Measurements from ENCODE around the gene FBXO33. TPM values are rescaled to one million over a fixed set of nuclear protein-coding genes. Genes with fewer than 3 reads are reported as not detected.
"Not testable (repeated sequence)": the region's sequence is repeated elsewhere in the genome, so short reads cannot be mapped to it uniquely, and the experiment has no call there.

Gene FBXO33
- total RNA-seq, 1 donor from 2014 or later = 13.6 TPM

DNA sequence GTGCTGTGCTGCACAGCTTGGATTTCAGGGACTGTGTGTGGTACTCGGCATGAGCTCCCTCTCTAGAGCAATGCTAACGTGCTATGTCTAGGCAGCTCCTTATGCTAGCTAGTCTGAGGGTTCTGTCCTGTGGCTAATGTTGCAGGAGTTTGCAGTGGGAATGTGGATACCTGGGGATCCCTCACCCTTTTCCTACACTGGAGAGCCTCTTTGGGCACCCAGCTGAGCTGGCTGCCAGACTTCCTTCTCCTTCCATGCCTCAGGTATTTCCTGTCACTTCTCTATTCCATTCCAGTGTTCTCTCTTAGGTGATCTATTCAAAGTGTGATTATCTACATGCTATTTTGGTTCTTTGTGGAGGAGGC, 64.9 kb downstream of the FBXO33 start:
- peaks cover 10% of the 10 kb centered on the region for H3K4me1 Mint-ChIP-seq (ENCODE audit: low read depth)
- peaks cover 16% of the 10 kb centered on the region for H3K36me3 Mint-ChIP-seq (ENCODE audit: insufficient read depth)
- H3K4me3 Mint-ChIP-seq (ENCODE audit: low read depth) = no peak overlapping the region
- peaks cover 16% of the 10 kb centered on the region for H3K9me3 Mint-ChIP-seq (ENCODE audit: low read depth)
- no peak for DNase-seq (ENCODE audit: low spot score, unreplicated experiment)
- TF ChIP-seq, protein P1, sequence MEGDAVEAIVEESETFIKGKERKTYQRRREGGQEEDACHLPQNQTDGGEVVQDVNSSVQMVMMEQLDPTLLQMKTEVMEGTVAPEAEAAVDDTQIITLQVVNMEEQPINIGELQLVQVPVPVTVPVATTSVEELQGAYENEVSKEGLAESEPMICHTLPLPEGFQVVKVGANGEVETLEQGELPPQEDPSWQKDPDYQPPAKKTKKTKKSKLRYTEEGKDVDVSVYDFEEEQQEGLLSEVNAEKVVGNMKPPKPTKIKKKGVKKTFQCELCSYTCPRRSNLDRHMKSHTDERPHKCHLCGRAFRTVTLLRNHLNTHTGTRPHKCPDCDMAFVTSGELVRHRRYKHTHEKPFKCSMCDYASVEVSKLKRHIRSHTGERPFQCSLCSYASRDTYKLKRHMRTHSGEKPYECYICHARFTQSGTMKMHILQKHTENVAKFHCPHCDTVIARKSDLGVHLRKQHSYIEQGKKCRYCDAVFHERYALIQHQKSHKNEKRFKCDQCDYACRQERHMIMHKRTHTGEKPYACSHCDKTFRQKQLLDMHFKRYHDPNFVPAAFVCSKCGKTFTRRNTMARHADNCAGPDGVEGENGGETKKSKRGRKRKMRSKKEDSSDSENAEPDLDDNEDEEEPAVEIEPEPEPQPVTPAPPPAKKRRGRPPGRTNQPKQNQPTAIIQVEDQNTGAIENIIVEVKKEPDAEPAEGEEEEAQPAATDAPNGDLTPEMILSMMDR (IDR thresholded peaks at IDR 0.05; ENCODE audit: unreplicated experiment) = no peak
- H3K27me3 Mint-ChIP-seq = no peaks in the 10 kb centered on the region
- no peak overlapping the region for H3K27ac Mint-ChIP-seq

DNA sequence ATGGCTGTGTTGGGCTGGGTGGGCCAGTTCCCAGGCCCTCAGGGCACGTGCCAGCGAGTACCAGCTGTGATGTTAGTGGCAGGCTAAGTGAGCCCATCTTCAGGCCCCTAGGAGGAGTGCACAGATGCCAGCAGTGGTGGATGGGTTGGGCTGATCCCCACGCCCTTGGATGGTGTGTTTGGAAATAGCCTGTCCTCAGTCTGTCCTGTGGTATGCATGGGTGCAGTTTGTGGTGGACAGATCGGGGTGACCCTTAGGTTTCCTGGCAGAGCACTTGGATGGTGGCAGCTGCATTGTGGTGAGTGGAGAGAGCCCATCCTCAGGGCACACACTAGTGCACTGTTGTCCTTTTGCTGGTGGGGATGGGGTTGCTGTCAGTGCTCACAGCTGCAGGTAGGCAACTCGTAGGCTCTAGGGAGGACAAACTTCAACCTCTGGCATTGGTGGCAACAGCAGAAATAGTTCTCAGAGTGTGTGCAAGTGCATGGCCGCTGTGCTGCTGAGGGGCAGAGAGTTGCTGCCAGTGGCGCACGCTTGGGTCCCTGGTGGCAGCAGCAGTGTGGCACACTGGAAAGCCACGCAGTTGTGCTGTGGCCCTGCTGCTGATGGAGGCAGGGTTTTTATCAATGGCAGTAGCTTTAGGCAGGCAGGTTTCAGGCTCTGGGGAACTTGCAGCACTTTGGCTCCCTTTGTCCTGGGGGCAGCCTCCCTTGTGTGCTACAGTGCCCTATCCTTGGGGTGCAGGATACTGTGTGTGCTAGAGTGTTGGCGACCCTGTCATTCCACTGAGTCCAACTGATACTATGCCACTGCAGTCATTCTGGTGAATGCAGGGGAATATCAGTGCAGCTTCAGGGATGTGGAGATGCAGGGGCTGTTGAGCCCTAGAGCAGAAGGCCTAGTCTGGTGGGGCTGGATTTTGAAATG, 65.5 kb downstream of the FBXO33 start:
- no peak for DNase-seq (ENCODE audit: low spot score, unreplicated experiment)
- Mint-ChIP-seq H3K36me3 (ENCODE audit: insufficient read depth) (peaks cover 19% of the 10 kb centered on the region), H3K4me3 (ENCODE audit: low read depth) (no peak overlapping the region), H3K27me3 (no peaks in the 10 kb centered on the region), H3K9me3 (ENCODE audit: low read depth) (peaks cover 16% of the 10 kb centered on the region), H3K27ac (no peak overlapping the region), H3K4me1 (ENCODE audit: low read depth) (peaks cover 10% of the 10 kb centered on the region)
- TF ChIP-seq, protein P1 (IDR thresholded peaks at IDR 0.05; ENCODE audit: unreplicated experiment) = no peak

DNA sequence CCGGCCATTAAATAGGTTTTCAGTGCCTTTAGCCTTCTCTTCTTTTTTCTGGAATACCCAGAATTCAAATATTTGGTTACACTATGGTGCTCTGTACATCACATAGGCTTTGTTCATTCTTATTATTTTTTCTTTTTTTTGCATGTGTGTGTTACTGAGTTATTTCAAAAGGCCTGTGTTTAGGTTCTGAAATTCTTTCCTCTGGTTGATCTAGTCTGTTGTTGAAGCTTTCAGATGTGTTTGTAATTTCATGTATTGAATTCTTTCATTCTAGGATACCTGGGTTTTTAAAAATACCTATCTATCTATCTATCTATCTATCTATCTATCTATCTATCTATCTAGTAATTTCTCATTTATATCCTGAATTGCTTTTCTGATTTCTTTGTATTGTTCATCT, 66.9 kb downstream of the FBXO33 start:
- DNase-seq (ENCODE audit: low spot score, unreplicated experiment) = no peak
- peaks cover 24% of the 10 kb centered on the region for H3K36me3 Mint-ChIP-seq (ENCODE audit: insufficient read depth)
- H3K27me3 Mint-ChIP-seq = no peaks in the 10 kb centered on the region
- H3K27ac Mint-ChIP-seq = no peak overlapping the region
- no peak overlapping the region for H3K4me3 Mint-ChIP-seq (ENCODE audit: low read depth)
- H3K4me1 Mint-ChIP-seq (ENCODE audit: low read depth) = peaks cover 10% of the 10 kb centered on the region
- TF ChIP-seq, protein P1 (IDR thresholded peaks at IDR 0.05; ENCODE audit: unreplicated experiment) = no peak
- H3K9me3 Mint-ChIP-seq (ENCODE audit: low read depth) = peaks cover 21% of the 10 kb centered on the region

DNA sequence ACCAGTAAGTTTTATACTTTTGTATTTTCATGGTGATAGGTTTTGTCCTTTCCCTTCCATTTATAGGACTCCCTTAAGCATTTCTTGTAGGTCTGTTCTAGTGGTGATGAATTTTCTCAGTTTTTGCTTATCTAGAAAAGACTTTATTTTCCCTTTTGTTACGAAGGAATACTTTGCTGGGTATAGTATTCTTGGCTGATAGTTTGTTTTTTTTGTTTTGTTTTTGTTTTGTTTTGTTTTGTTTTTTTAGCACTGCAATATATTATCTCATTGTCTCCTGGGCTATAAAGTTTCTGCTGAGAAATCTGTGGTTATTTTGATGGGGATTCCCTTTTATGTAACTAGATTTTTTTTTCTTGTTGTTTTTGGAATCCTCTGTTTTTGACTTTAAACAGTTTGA, 67.7 kb downstream of the FBXO33 start:
- DNase-seq (ENCODE audit: low spot score, unreplicated experiment) = no peak
- Mint-ChIP-seq H3K4me3 (ENCODE audit: low read depth) (no peak overlapping the region), H3K27me3 (no peaks in the 10 kb centered on the region), H3K4me1 (ENCODE audit: low read depth) (peaks cover 9% of the 10 kb centered on the region), H3K9me3 (ENCODE audit: low read depth) (peaks cover 25% of the 10 kb centered on the region), H3K27ac (no peak overlapping the region), H3K36me3 (ENCODE audit: insufficient read depth) (peaks cover 33% of the 10 kb centered on the region)
- TF ChIP-seq, protein P1 (IDR thresholded peaks at IDR 0.05; ENCODE audit: unreplicated experiment) = no peak

DNA sequence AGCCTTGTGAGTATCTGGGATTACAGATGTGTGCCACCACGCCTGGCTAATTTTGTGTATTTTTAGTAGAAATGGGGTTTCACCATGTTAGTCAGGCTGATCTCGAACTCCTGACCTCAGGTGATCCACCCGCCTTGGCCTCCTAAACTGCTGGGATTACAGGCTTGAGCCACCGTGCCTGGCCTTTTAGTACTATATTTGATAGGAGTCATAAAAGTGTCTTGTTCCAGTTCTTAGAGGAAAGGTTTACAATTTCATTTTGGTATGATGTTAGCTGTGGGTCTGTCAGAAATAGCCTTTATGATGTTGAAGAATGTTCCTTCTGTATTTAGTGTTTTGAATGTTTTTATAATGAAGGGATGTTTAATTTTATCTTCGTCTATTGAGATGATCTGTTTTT, 70.7 kb downstream of the FBXO33 start:
- Mint-ChIP-seq H3K9me3 (ENCODE audit: low read depth) (peaks cover 39% of the 10 kb centered on the region), H3K36me3 (ENCODE audit: insufficient read depth) (peaks cover 54% of the 10 kb centered on the region)
- H3K4me1 Mint-ChIP-seq (ENCODE audit: low read depth); H3K27me3 Mint-ChIP-seq; H3K4me3 Mint-ChIP-seq (ENCODE audit: low read depth); H3K27ac Mint-ChIP-seq; DNase-seq (ENCODE audit: low spot score, unreplicated experiment): not testable (repeated sequence)

DNA sequence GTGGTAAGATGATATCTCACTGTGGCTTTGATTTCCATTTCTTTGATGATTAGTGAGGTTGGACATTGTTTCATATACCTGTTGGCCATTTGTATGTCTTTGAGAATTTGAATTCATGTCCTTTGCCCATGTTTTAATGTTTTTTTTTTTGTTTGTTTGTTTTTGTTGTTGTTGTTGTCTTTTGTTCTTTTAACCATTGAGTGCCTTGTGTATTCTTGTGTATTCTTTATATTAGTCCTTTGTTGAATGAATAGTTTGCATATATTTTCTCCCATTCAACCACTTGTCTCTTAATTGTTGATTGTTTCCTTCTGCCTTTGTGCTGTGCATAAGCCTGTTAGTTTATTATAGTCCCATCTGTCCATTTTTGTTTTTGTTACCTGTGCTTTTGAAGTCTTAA, 71.9 kb downstream of the FBXO33 start:
- DNase-seq (ENCODE audit: low spot score, unreplicated experiment) = no peak
- peaks cover 37% of the 10 kb centered on the region for H3K9me3 Mint-ChIP-seq (ENCODE audit: low read depth)
- H3K27ac Mint-ChIP-seq = no peak overlapping the region
- H3K4me3 Mint-ChIP-seq (ENCODE audit: low read depth) = no peak overlapping the region
- H3K27me3 Mint-ChIP-seq = no peaks in the 10 kb centered on the region
- TF ChIP-seq, protein P1 (IDR thresholded peaks at IDR 0.05; ENCODE audit: unreplicated experiment) = no peak
- no peaks in the 10 kb centered on the region for H3K4me1 Mint-ChIP-seq (ENCODE audit: low read depth)
- peaks cover 58% of the 10 kb centered on the region for H3K36me3 Mint-ChIP-seq (ENCODE audit: insufficient read depth)

DNA sequence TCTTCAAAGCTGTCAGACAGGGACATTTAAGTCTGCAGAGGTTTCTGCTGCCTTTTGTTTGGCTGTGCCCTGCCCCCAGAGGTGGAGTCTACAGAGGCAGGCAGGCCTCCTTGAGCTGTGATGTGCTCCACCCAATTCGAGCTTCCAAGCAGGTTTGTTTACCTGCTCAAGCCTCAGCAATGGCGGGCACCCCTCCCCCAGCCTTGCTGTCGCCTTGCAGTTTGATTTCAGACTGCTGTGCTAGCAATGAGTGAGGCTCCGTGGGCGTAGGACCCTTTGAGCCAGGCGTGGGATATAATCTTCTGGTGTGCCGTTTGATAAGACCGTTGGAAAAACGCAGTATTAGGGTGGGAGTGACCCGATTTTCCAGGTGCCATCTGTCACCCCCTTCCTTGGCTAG, 73.2 kb downstream of the FBXO33 start:
- DNase-seq (ENCODE audit: low spot score, unreplicated experiment); H3K4me1 Mint-ChIP-seq (ENCODE audit: low read depth); H3K4me3 Mint-ChIP-seq (ENCODE audit: low read depth); H3K27me3 Mint-ChIP-seq; H3K27ac Mint-ChIP-seq: not testable (repeated sequence)
- Mint-ChIP-seq H3K9me3 (ENCODE audit: low read depth) (peaks cover 32% of the 10 kb centered on the region), H3K36me3 (ENCODE audit: insufficient read depth) (peaks cover 55% of the 10 kb centered on the region)

Measured in progenitor cell of endocrine pancreas (in vitro differentiated cells).